B cell (primary cell): ENCODE data around the gene CDRT4. TPM values are rescaled to one million over a fixed set of nuclear protein-coding genes. Genes with fewer than 3 reads are reported as not detected.

Experiments
- ATAC-seq: fragments of 200-7000 bp; cut with Tn5 transposase; one replicate; pipeline ENCODE4 v1.10.0; 2021; ENCODE audit warnings: low read depth, mild to moderate bottlenecking, moderate number of reproducible peaks, moderate library complexity
- CTCF ChIA-PET: fragments of 350-600 bp; sonication (Branson Sonifier 250); formaldehyde crosslinking; loops from one replicate; lab custom pipeline; 2021; ENCODE audit warnings: antibody characterized with exemption, inconsistent platforms; lab: Charles Lee
- POLR2A ChIA-PET: fragments of 350-600 bp; sonication (Branson Sonifier 250); formaldehyde crosslinking; loops from one replicate; lab custom pipeline; 2021; ENCODE audit warnings: antibody characterized with exemption; lab: Charles Lee
- DNase-seq: peaks from one replicate; pipeline ENCODE4 v3.0.0; 2013
- H2AFZ ChIP-seq: 2 replicates; pipeline ENCODE4 v1.6.1; 2012; ENCODE audit warnings: mild to moderate bottlenecking, low read depth, low read length; ENCODE audit not compliant: insufficient read depth, poor library complexity, severe bottlenecking
- H3K27ac ChIP-seq, 2 donors: 1 replicate in 1 of 2; 2 replicates in 1 of 2; pipeline ENCODE4 v1.5.1; 2012 to 2013; ENCODE audit warnings: low read length in 2 of 2, mild to moderate bottlenecking in 2 of 2, moderate library complexity in 1 of 2
- H3K27me3 ChIP-seq, 4 experiments: fragments of 200-600 bp in 1 of 4; sonication (generic) in 1 of 4; replicated peaks in 1 of 4; 1 replicate in 2 of 4; 2 replicates in 2 of 4; pipeline versions ENCODE4 v1.6.1 to v1.7.0; 2013 to 2016; ENCODE audit warnings: low read length in 3 of 4, mild to moderate bottlenecking in 2 of 4, mixed read lengths in 1 of 4, moderate library complexity in 1 of 4; ENCODE audit not compliant: insufficient read depth in 4 of 4, control insufficient read depth in 3 of 4; ENCODE audit errors: control extremely low read depth in 1 of 4
- H3K36me3 ChIP-seq, 2 experiments: replicated peaks in 1 of 2; 1 replicate in 1 of 2; 2 replicates in 1 of 2; pipeline versions ENCODE4 v1.6.1 to v1.7.1; 2013; ENCODE audit warnings: low read length in 1 of 2; ENCODE audit not compliant: insufficient read depth in 2 of 2, control insufficient read depth in 1 of 2; ENCODE audit errors: control extremely low read depth in 1 of 2, extremely low read depth in 1 of 2
- H3K4me1 ChIP-seq, 2 donors: fragments of 200-600 bp in 1 of 2; sonication (generic) in 1 of 2; 1 replicate in 1 of 2; 2 replicates in 1 of 2; pipeline versions ENCODE4 v1.5.1 to v1.6.1; 2013 to 2017; ENCODE audit warnings: low read length in 2 of 2; ENCODE audit not compliant: control insufficient read depth in 2 of 2, insufficient read depth in 2 of 2
- H3K4me2 ChIP-seq: replicated peaks from 2 replicates; pipeline ENCODE3; 2012; ENCODE audit warnings: mild to moderate bottlenecking, low read depth, low read length; ENCODE audit not compliant: poor library complexity, severe bottlenecking
- H3K4me3 ChIP-seq, 5 experiments: fragments of 200-600 bp in 1 of 5; sonication (generic) in 1 of 5; 1 replicate in 3 of 5; 2 replicates in 2 of 5; pipeline versions ENCODE4 v1.5.1 to v1.7.0; 2011 to 2016; ENCODE audit warnings: low read length in 4 of 5, mild to moderate bottlenecking in 4 of 5, low read depth in 2 of 5, control low read depth in 1 of 5, moderate library complexity in 1 of 5; ENCODE audit not compliant: insufficient read depth in 1 of 5; ENCODE audit errors: control extremely low read depth in 1 of 5, extremely low read depth in 1 of 5
- H3K79me2 ChIP-seq: fragments of 200-600 bp; sonication (generic); one replicate; pipeline ENCODE4 v1.6.0; 2016; ENCODE audit warnings: low read length; ENCODE audit not compliant: control insufficient read depth, insufficient read depth
- H3K9ac ChIP-seq: fragments of 200-600 bp; sonication (generic); 2 replicates; pipeline ENCODE4 v1.6.1; 2017; ENCODE audit warnings: mild to moderate bottlenecking, low read length, moderate library complexity
- H3K9me3 ChIP-seq, 3 donors: one replicate each; pipeline versions ENCODE4 v1.6.1 to v1.7.1; 2013; ENCODE audit warnings: low read length in 2 of 3; ENCODE audit not compliant: control insufficient read depth in 2 of 3, insufficient read depth in 1 of 3; ENCODE audit errors: control extremely low read depth in 1 of 3
- H4K20me1 ChIP-seq: 2 replicates; pipeline ENCODE4 v1.6.0; 2012; ENCODE audit warnings: mild to moderate bottlenecking, low read length; ENCODE audit not compliant: insufficient read depth, control insufficient read depth, poor library complexity, severe bottlenecking
- H3K27ac Mint-ChIP-seq: one replicate; pipeline ENCODE4 v1.8.0; 2021; ENCODE audit warnings: mixed read lengths
- H3K27me3 Mint-ChIP-seq: one replicate; pipeline ENCODE4 v1.8.0; 2021; ENCODE audit warnings: mixed read lengths
- H3K4me1 Mint-ChIP-seq: one replicate; pipeline ENCODE4 v1.8.0; 2021; ENCODE audit warnings: mixed read lengths
- H3K4me3 Mint-ChIP-seq: one replicate; pipeline ENCODE4 v1.8.0; 2021; ENCODE audit warnings: mixed read lengths
- H3K9me3 Mint-ChIP-seq: one replicate; pipeline ENCODE4 v1.8.0; 2022; ENCODE audit warnings: mixed read lengths; ENCODE audit not compliant: insufficient read depth
- EZH2 ChIP-seq: IDR thresholded peaks from 2 replicates; pipeline ENCODE4 v1.6.1; 2012; ENCODE audit warnings: borderline replicate concordance, low read depth, mild to moderate bottlenecking, moderate library complexity, low read length; ENCODE audit not compliant: insufficient read depth, poor library complexity, severe bottlenecking
- WGBS: methylation state at CpG from one replicate; pipeline ENCODE4 v1.1.5; 2013; ENCODE audit warnings: missing lambda C conversion rate; ENCODE audit not compliant: insufficient coverage; 5-methylcytosine and 5-hydroxymethylcytosine counted together
- intact Hi-C: fragments of 100-400 bp; cut with micrococcal nuclease; formaldehyde crosslinking; loops from one replicate; pipeline ENCODE4 v1.10.0; 2022
- polyA plus RNA-seq: library from polyadenylated mRNA; depleted of rRNA; stranded (reverse); fragments of >200 nt; gene quantifications from 2 replicates; pipeline ENCODE4 v1.2.3, GENCODE V29; 2012
- total RNA-seq, 2 donors: library from RNA; stranded (reverse); fragments of 120-200 nt in 1 of 2; gene quantifications; 1 replicate in 1 of 2; 2 replicates in 1 of 2; pipeline versions ENCODE4 v1.2.3 to v1.2.4, GENCODE V29; 2013 to 2022
- TF ChIP-seq, protein P1 (sequence below): fragments of 200-600 bp; IDR thresholded peaks from one replicate; pipeline ENCODE4 v1.8.0; 2022; ENCODE audit warnings: antibody characterized with exemption, mild to moderate bottlenecking

The CDRT4 gene
- total and polyA plus RNA-seq, 2 donors (not counting 1 experiment from before 2014, with no cell fraction given): 11.6 to 23.0 TPM

GRCh38 chr17:15404106-15405057 is 63.0 kb downstream of the CDRT4 start:
- Histone ChIP-seq H3K36me3 (no peaks in the 10 kb centered on the region), H3K27ac (no peak overlapping the region), H3K9me3 (no peaks in the 10 kb centered on the region), H3K4me1 (no peaks in the 10 kb centered on the region), H3K79me2 (no peaks in the 10 kb centered on the region), H3K4me3 (no peak overlapping the region), H3K4me2 (no peak overlapping the region), H3K27me3 (no peaks in the 10 kb centered on the region), H3K9ac (no peak overlapping the region), H2AFZ (no peak overlapping the region), H4K20me1 (no peaks in the 10 kb centered on the region)
- no peaks in the 10 kb centered on the region for H3K4me1 Mint-ChIP-seq
- H3K27ac Mint-ChIP-seq: no peak overlapping the region
- ChIA-PET CTCF (no interaction called here), POLR2A (no interaction called here)
- 83% methylated on average over 19 of the region's 20 CpGs for WGBS
- DNase-seq (no peak), ATAC-seq (no peak)
- H3K27me3 Mint-ChIP-seq: peaks cover under 1% of the 10 kb centered on the region
- H3K4me3 Mint-ChIP-seq: no peak overlapping the region
- intact Hi-C loops: no loop called here
- no peaks in the 10 kb centered on the region for H3K9me3 Mint-ChIP-seq
- TF ChIP-seq EZH2: no peak
- TF ChIP-seq, protein P1, sequence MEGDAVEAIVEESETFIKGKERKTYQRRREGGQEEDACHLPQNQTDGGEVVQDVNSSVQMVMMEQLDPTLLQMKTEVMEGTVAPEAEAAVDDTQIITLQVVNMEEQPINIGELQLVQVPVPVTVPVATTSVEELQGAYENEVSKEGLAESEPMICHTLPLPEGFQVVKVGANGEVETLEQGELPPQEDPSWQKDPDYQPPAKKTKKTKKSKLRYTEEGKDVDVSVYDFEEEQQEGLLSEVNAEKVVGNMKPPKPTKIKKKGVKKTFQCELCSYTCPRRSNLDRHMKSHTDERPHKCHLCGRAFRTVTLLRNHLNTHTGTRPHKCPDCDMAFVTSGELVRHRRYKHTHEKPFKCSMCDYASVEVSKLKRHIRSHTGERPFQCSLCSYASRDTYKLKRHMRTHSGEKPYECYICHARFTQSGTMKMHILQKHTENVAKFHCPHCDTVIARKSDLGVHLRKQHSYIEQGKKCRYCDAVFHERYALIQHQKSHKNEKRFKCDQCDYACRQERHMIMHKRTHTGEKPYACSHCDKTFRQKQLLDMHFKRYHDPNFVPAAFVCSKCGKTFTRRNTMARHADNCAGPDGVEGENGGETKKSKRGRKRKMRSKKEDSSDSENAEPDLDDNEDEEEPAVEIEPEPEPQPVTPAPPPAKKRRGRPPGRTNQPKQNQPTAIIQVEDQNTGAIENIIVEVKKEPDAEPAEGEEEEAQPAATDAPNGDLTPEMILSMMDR: no peak

- ATAC-seq (no peak), DNase-seq (no peak)
- no peaks in the 10 kb centered on the region for H3K4me1 Mint-ChIP-seq
- no peak overlapping the region for H3K9ac ChIP-seq
- intact Hi-C loops: no loop called here
- ChIA-PET CTCF (no interaction called here), POLR2A (no interaction called here)
- H3K27me3 ChIP-seq: no peaks in the 10 kb centered on the region
- H3K9me3 ChIP-seq: no peaks in the 10 kb centered on the region
- WGBS: 100% methylated on average over 3 of the region's 3 CpGs
- no peak overlapping the region for H3K4me3 Mint-ChIP-seq
- no peak overlapping the region for H3K4me3 ChIP-seq
- H3K36me3 ChIP-seq: no peaks in the 10 kb centered on the region
- H3K27ac ChIP-seq: no peak overlapping the region
- no peaks in the 10 kb centered on the region for H3K79me2 ChIP-seq
- no peaks in the 10 kb centered on the region for H4K20me1 ChIP-seq
- no peak overlapping the region for H3K27ac Mint-ChIP-seq
- TF ChIP-seq, protein P1: no peak
- no peak for TF ChIP-seq EZH2
- no peak overlapping the region for H2AFZ ChIP-seq
- peaks cover under 1% of the 10 kb centered on the region for H3K27me3 Mint-ChIP-seq
- H3K9me3 Mint-ChIP-seq: no peaks in the 10 kb centered on the region
- H3K4me1 ChIP-seq: no peaks in the 10 kb centered on the region
- no peak overlapping the region for H3K4me2 ChIP-seq
Measured at GRCh38 chr17:15403276-15403939, 64.0 kb downstream of the CDRT4 start.
